RWPE2 (cell line): Measurements from ENCODE around the gene LGR4.
A peak's percentile ranks its signal among the peaks of the same experiment; 100 is the strongest.

Experiments used
- ATAC-seq: fragments of 200-7000 bp; cut with Tn5 transposase; 3 replicates; pipeline ENCODE4 v1.9.1; 2021; ENCODE audit warnings: low read depth
- DNase-seq: peaks from one replicate; pipeline ENCODE4 v3.0.0-alpha.2; 2020; ENCODE audit warnings: low spot score
- H3K27ac ChIP-seq: fragments of 450-650 bp; 2 replicates; pipeline ENCODE4 v1.5.1; 2017; ENCODE audit warnings: mild to moderate bottlenecking; ENCODE audit not compliant: poor library complexity, severe bottlenecking
- H3K27me3 ChIP-seq: fragments of 250-450 bp; sonication (Bioruptor Pico); 2 replicates; pipeline ENCODE4 v1.5.1; 2021; ENCODE audit warnings: mild to moderate bottlenecking, moderate library complexity; ENCODE audit not compliant: insufficient read depth, poor library complexity, severe bottlenecking
- H3K36me3 ChIP-seq: fragments of 250-450 bp; sonication (Bioruptor Pico); 2 replicates; pipeline ENCODE4 v1.5.1; 2020; ENCODE audit warnings: low read depth, mild to moderate bottlenecking, moderate library complexity
- H3K4me1 ChIP-seq: fragments of 250-450 bp; sonication (Bioruptor Pico); 2 replicates; pipeline ENCODE4 v1.5.1; 2021; ENCODE audit warnings: mild to moderate bottlenecking, moderate library complexity; ENCODE audit not compliant: insufficient read depth, poor library complexity, severe bottlenecking
- H3K4me3 ChIP-seq: fragments of 250-450 bp; sonication (Bioruptor Pico); 2 replicates; pipeline ENCODE4 v1.5.1; 2021; ENCODE audit warnings: mild to moderate bottlenecking, moderate library complexity; ENCODE audit not compliant: severe bottlenecking
- H3K9me3 ChIP-seq: fragments of 250-450 bp; sonication (Bioruptor Pico); 2 replicates; pipeline ENCODE4 v1.5.1; 2021; ENCODE audit warnings: mild to moderate bottlenecking, moderate library complexity; ENCODE audit not compliant: severe bottlenecking
- TF ChIP-seq, protein P1 (sequence below): fragments of 450-650 bp; IDR thresholded peaks from one replicate; pipeline ENCODE4 v1.5.1; 2017; ENCODE audit warnings: mild to moderate bottlenecking, moderate library complexity; ENCODE audit not compliant: poor library complexity, severe bottlenecking

Gene LGR4

GRCh38 chr11:27317751-27318150 is 154.8 kb downstream of the LGR4 start:
- Histone ChIP-seq H3K9me3 (no peaks in the 10 kb centered on the region), H3K27ac (no peak overlapping the region), H3K36me3 (no peaks in the 10 kb centered on the region), H3K4me1 (no peaks in the 10 kb centered on the region), H3K27me3 (no peaks in the 10 kb centered on the region), H3K4me3 (no peak overlapping the region)
- ATAC-seq (peak; percentile 65; the same call in 2 of the 3 replicates), DNase-seq (no peak)
- TF ChIP-seq, protein P1, sequence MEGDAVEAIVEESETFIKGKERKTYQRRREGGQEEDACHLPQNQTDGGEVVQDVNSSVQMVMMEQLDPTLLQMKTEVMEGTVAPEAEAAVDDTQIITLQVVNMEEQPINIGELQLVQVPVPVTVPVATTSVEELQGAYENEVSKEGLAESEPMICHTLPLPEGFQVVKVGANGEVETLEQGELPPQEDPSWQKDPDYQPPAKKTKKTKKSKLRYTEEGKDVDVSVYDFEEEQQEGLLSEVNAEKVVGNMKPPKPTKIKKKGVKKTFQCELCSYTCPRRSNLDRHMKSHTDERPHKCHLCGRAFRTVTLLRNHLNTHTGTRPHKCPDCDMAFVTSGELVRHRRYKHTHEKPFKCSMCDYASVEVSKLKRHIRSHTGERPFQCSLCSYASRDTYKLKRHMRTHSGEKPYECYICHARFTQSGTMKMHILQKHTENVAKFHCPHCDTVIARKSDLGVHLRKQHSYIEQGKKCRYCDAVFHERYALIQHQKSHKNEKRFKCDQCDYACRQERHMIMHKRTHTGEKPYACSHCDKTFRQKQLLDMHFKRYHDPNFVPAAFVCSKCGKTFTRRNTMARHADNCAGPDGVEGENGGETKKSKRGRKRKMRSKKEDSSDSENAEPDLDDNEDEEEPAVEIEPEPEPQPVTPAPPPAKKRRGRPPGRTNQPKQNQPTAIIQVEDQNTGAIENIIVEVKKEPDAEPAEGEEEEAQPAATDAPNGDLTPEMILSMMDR, result no peak
